HuH-7.5 (cell line): Measurements from ENCODE around the gene COPG1.
"Not testable (repeated sequence)": the region's sequence is repeated elsewhere in the genome, so short reads cannot be mapped to it uniquely, and the experiment has no call there.

ENCODE experiments used
- DNase-seq: peaks from one replicate; pipeline ENCODE4 v3.0.0; 2011; ENCODE audit warnings: low spot score

Gene COPG1

GRCh38 chr3:129249284-129250065 lies at the start of gene COPG1:
TSS of gene COPG1 (plus strand) at chr3:129249606. CDS start at chr3:129249710, 104 bp downstream.
- DNase-seq = peak; percentile 95

- DNase-seq = no peak
These were observed 44.9 kb upstream of the COPG1 start for GRCh38 chr3:129204473-129204872.

GRCh38 chr3:129205109-129205832 lies 44.1 kb upstream of the COPG1 start:
- no peak for DNase-seq

GRCh38 chr3:129207479-129207878 lies 41.9 kb upstream of the COPG1 start:
- DNase-seq = no peak

GRCh38 chr3:129211345-129211744 lies 38.1 kb upstream of the COPG1 start:
- no peak for DNase-seq

GRCh38 chr3:129211772-129212171 lies 37.6 kb upstream of the COPG1 start:
- DNase-seq = peak; percentile 40

GRCh38 chr3:129213238-129213637 lies 36.2 kb upstream of the COPG1 start:
- DNase-seq = no peak

GRCh38 chr3:129218742-129219141 lies 30.7 kb upstream of the COPG1 start:
- no peak for DNase-seq

- not testable (repeated sequence) for DNase-seq
These were observed 25.0 kb upstream of the COPG1 start for GRCh38 chr3:129224387-129224786.

GRCh38 chr3:129224984-129225393 lies 24.4 kb upstream of the COPG1 start:
- DNase-seq = peak; percentile 89

GRCh38 chr3:129226374-129226773 lies 23.0 kb upstream of the COPG1 start:
- DNase-seq = no peak

GRCh38 chr3:129228891-129229585 lies 20.4 kb upstream of the COPG1 start:
- no peak for DNase-seq

- no peak for DNase-seq
These were observed 18.9 kb upstream of the COPG1 start for GRCh38 chr3:129230311-129231019.

- DNase-seq = no peak
These were observed 17.9 kb upstream of the COPG1 start for GRCh38 chr3:129231331-129232119.

GRCh38 chr3:129233538-129233937 lies 15.9 kb upstream of the COPG1 start:
- DNase-seq = no peak

GRCh38 chr3:129234441-129234840 lies 15.0 kb upstream of the COPG1 start:
- no peak for DNase-seq

- DNase-seq = no peak
These were observed 14.0 kb upstream of the COPG1 start for GRCh38 chr3:129235344-129235917.

- DNase-seq = no peak
These were observed 10.3 kb upstream of the COPG1 start for GRCh38 chr3:129238945-129239705.

- no peak for DNase-seq
These were observed 9.4 kb upstream of the COPG1 start for GRCh38 chr3:129239991-129240390.

GRCh38 chr3:129240436-129240835 lies 9.0 kb upstream of the COPG1 start:
- DNase-seq = no peak
